IMR-90 (cell line): ENCODE data around the gene CTCF. TPM values are rescaled to one million over a fixed set of nuclear protein-coding genes. Genes with fewer than 3 reads are reported as not detected.

Experiments used
- ATAC-seq: fragments of 200-7000 bp; cut with Tn5 transposase; 2 replicates; pipeline ENCODE4 v1.9.1; 2020; ENCODE audit warnings: low read depth, mild to moderate bottlenecking, moderate library complexity
- BruUV-seq: library from RNA; stranded (reverse); fragments of 400-500 nt; replicated peaks from 2 replicates; lab custom pipeline; 2021; lab: Mats Ljungman, UMichigan
- CTCF ChIA-PET: fragments of 300-600 bp; formaldehyde crosslinking; extraction: SDS; loops from one replicate; lab custom pipeline; 2021; ENCODE audit warnings: antibody characterized with exemption; lab: Yijun Ruan, JAX
- POLR2A ChIA-PET: fragments of 300-600 bp; sonication (Branson Sonifier 250); formaldehyde crosslinking; loops from one replicate; lab custom pipeline; 2022; ENCODE audit warnings: antibody characterized with exemption; ENCODE audit not compliant: unreplicated experiment; lab: Charles Lee
- DNase-seq: peaks from one replicate; pipeline ENCODE4 v3.0.0; 2013
- H2AFZ ChIP-seq: replicated peaks from 2 replicates; pipeline ENCODE3; 2013; ENCODE audit warnings: low read length, mild to moderate bottlenecking; ENCODE audit not compliant: poor library complexity
- H2AK5ac ChIP-seq: 2 replicates; pipeline ENCODE4 v1.6.1; 2013; ENCODE audit warnings: low read depth, low read length, inconsistent platforms
- H2AK9ac ChIP-seq: replicated peaks from 2 replicates; pipeline ENCODE3; 2013; ENCODE audit warnings: mild to moderate bottlenecking, low read depth, low read length, moderate library complexity; ENCODE audit not compliant: poor library complexity
- H2BK120ac ChIP-seq: 2 replicates; pipeline ENCODE4 v1.6.1; 2013; ENCODE audit warnings: low read depth, low read length, inconsistent platforms
- H2BK15ac ChIP-seq: 3 replicates; pipeline ENCODE4 v1.6.1; 2013; ENCODE audit warnings: low read depth, low read length, inconsistent platforms
- H2BK20ac ChIP-seq: 2 replicates; pipeline ENCODE4 v1.6.1; 2013; ENCODE audit warnings: low read depth, mild to moderate bottlenecking, inconsistent platforms, low read length, moderate library complexity
- H2BK5ac ChIP-seq: 2 replicates; pipeline ENCODE4 v1.6.1; 2013; ENCODE audit warnings: mild to moderate bottlenecking, low read depth, low read length, inconsistent platforms; ENCODE audit not compliant: poor library complexity, severe bottlenecking
- H3K14ac ChIP-seq: replicated peaks from 2 replicates; pipeline ENCODE4 v1.6.1; 2013; ENCODE audit warnings: low read depth, low read length, inconsistent platforms
- H3K18ac ChIP-seq: 2 replicates; pipeline ENCODE4 v1.6.1; 2013; ENCODE audit warnings: low read depth, low read length, control low read depth
- H3K23ac ChIP-seq: 2 replicates; pipeline ENCODE4 v1.6.1; 2013; ENCODE audit warnings: low read depth, low read length, inconsistent platforms
- H3K27ac ChIP-seq: 2 replicates; pipeline ENCODE4 v1.5.1; 2013; ENCODE audit warnings: mild to moderate bottlenecking, control low read depth, low read length; ENCODE audit not compliant: insufficient read depth
- H3K27me3 ChIP-seq: 2 replicates; pipeline ENCODE4 v1.6.1; 2013; ENCODE audit warnings: low read length; ENCODE audit not compliant: control insufficient read depth, insufficient read depth
- H3K36me3 ChIP-seq: 2 replicates; pipeline ENCODE4 v1.6.1; 2013; ENCODE audit warnings: low read length, mixed read lengths; ENCODE audit not compliant: control insufficient read depth, insufficient read depth
- H3K4ac ChIP-seq: 2 replicates; pipeline ENCODE4 v1.6.1; 2013; ENCODE audit warnings: low read depth, low read length, inconsistent platforms
- H3K4me1 ChIP-seq: 2 replicates; pipeline ENCODE4 v1.6.1; 2013; ENCODE audit warnings: low read length, mixed read lengths; ENCODE audit not compliant: control insufficient read depth, insufficient read depth
- H3K4me2 ChIP-seq: 2 replicates; pipeline ENCODE4 v1.6.1; 2013; ENCODE audit warnings: low read depth, mild to moderate bottlenecking, control low read depth, low read length, moderate library complexity
- H3K4me3 ChIP-seq: 2 replicates; pipeline ENCODE4 v1.5.1; 2013; ENCODE audit warnings: low read depth, mild to moderate bottlenecking, control low read depth, low read length, moderate library complexity; ENCODE audit not compliant: insufficient read depth
- H3K56ac ChIP-seq: 2 replicates; pipeline ENCODE4 v1.6.1; 2013; ENCODE audit warnings: low read length, inconsistent platforms; ENCODE audit not compliant: insufficient read depth; ENCODE audit errors: extremely low read depth
- H3K79me1 ChIP-seq, 2 experiments: 2 replicates each; pipeline ENCODE4 v1.6.1; 2013; ENCODE audit warnings: low read length in 2 of 2, inconsistent platforms in 1 of 2, low read depth in 1 of 2
- H3K9ac ChIP-seq: 2 replicates; pipeline ENCODE4 v1.6.1; 2013; ENCODE audit warnings: low read depth, low read length, control low read depth
- H3K9me1 ChIP-seq: 2 replicates; pipeline ENCODE4 v1.6.1; 2013; ENCODE audit warnings: low read length, inconsistent platforms; ENCODE audit not compliant: insufficient read depth
- H3K9me3 ChIP-seq: 2 replicates; pipeline ENCODE4 v1.6.1; 2013; ENCODE audit warnings: low read length; ENCODE audit not compliant: control insufficient read depth, insufficient read depth
- H4K20me1 ChIP-seq: 2 replicates; pipeline ENCODE4 v1.6.1; 2013; ENCODE audit warnings: low read length, inconsistent platforms; ENCODE audit not compliant: insufficient read depth
- H4K5ac ChIP-seq: 2 replicates; pipeline ENCODE4 v1.6.1; 2013; ENCODE audit warnings: mild to moderate bottlenecking, low read depth, low read length, control low read depth
- H4K8ac ChIP-seq, 2 experiments: 2 replicates each; pipeline ENCODE4 v1.6.1; 2013; ENCODE audit warnings: low read depth in 2 of 2, low read length in 2 of 2, control low read depth in 1 of 2, inconsistent platforms in 1 of 2
- H4K91ac ChIP-seq: 2 replicates; pipeline ENCODE4 v1.6.1; 2013; ENCODE audit warnings: low read depth, low read length, inconsistent platforms; ENCODE audit not compliant: insufficient read depth
- BHLHE40 ChIP-seq: fragments of 150-350 bp; IDR thresholded peaks from 2 replicates; pipeline ENCODE4 v1.6.1; 2016; ENCODE audit warnings: mild to moderate bottlenecking, low read depth, low read length
- CTCF ChIP-seq: conservative IDR thresholded peaks from 2 replicates; pipeline ENCODE4 v1.5.1; 2012; ENCODE audit warnings: mild to moderate bottlenecking, low read depth, low read length, improper control_type of control experiment
- ELK1 ChIP-seq: fragments of 150-350 bp; IDR thresholded peaks from 2 replicates; pipeline ENCODE4 v1.6.1; 2016; ENCODE audit warnings: low read depth, mild to moderate bottlenecking, low read length, moderate library complexity, borderline replicate concordance
- MAFK ChIP-seq: IDR thresholded peaks from 2 replicates; pipeline ENCODE4 v1.6.1; 2012; ENCODE audit warnings: low read depth, low read length, improper control_type of control experiment
- MXI1 ChIP-seq: IDR thresholded peaks from 2 replicates; pipeline ENCODE4 v1.6.1; 2012; ENCODE audit warnings: low read depth, mild to moderate bottlenecking, low read length, moderate library complexity, borderline replicate concordance
- POLR2A ChIP-seq: IDR thresholded peaks from 2 replicates; pipeline ENCODE4 v1.6.1; 2012; ENCODE audit warnings: mild to moderate bottlenecking, low read depth, low read length
- RCOR1 ChIP-seq: IDR thresholded peaks from 2 replicates; pipeline ENCODE4 v1.6.1; 2012; ENCODE audit warnings: mild to moderate bottlenecking, low read length, improper control_type of control experiment; ENCODE audit not compliant: insufficient replicate concordance
- WGBS, 2 experiments: methylation state at CpG; one replicate each; pipeline versions ENCODE4 v1.1.5 to v1.1.7; 2013; ENCODE audit warnings: missing lambda C conversion rate in 2 of 2; ENCODE audit not compliant: insufficient read length in 1 of 2; ENCODE audit errors: extremely low coverage in 2 of 2; 5-methylcytosine and 5-hydroxymethylcytosine counted together
- dilution Hi-C: fragments of 300-500 bp; cut with HindIII; formaldehyde crosslinking; loops from one replicate; pipeline ENCODE4 v1.14.3; 2018; ENCODE audit warnings: low sequenced_read_pairs; ENCODE audit not compliant: unreplicated experiment
- in situ Hi-C: fragments of 300-500 bp; cut with MboI; formaldehyde crosslinking; loops from 3 replicates; pipeline ENCODE4 v1.14.3; 2019; ENCODE audit warnings: low sequenced_read_pairs, inconsistent platforms, mixed read lengths
- intact Hi-C: fragments of 100-400 bp; cut with micrococcal nuclease; formaldehyde crosslinking; loops from 2 replicates; pipeline ENCODE4 v1.10.0; 2022
- polyA plus RNA-seq, 3 experiments: library from polyadenylated mRNA; depleted of rRNA; stranded (reverse); fragments of >200 nt; gene quantifications; 2 replicates each; pipeline ENCODE4 v1.2.3, GENCODE V29; 2012; ENCODE audit warnings: low replicate concordance in 1 of 3
- total RNA-seq: library from RNA; depleted of rRNA; stranded (reverse); fragments of >200 nt; gene quantifications from 2 replicates; pipeline ENCODE4 v1.2.3, GENCODE V29; 2012

Gene CTCF
- total and polyA plus RNA-seq, 2 of the 4 experiments (the other 2 are of a cell fraction), result 16.1 to 22.8 TPM

GRCh38 chr16:67562918-67563707 is 787 bp downstream of the CTCF start:
- Histone ChIP-seq H3K79me1 (peaks cover 10 to 48% of the 10 kb centered on the region in 2 experiments), H4K5ac (peak overlapping the region; percentile 71), H3K56ac (peak overlapping the region; percentile 84), H3K9me1 (peaks cover 7% of the 10 kb centered on the region), H2BK120ac (peak overlapping the region; percentile 80), H3K9ac (peak overlapping the region; percentile 97), H3K18ac (peak overlapping the region; percentile 37; the same call in 1 of the 2 replicates), H4K20me1 (peaks cover 25% of the 10 kb centered on the region), H4K8ac (peak overlapping the region; percentile 0 to 93), H2AFZ (peak overlapping the region; percentile 96), H2BK15ac (peak overlapping the region; percentile 56; the same call in 1 of the 3 replicates), H3K4me3 (peak overlapping the region; percentile 95), H3K4ac (peak overlapping the region; percentile 96), H3K4me1 (peaks cover 5% of the 10 kb centered on the region), H2BK20ac (no peak overlapping the region), H4K91ac (peak overlapping the region; percentile 65), H2AK5ac (peak overlapping the region; percentile 87), H3K9me3 (no peaks in the 10 kb centered on the region), H3K27ac (peak overlapping the region; percentile 99), H3K23ac (peak overlapping the region; percentile 87), H3K4me2 (peak overlapping the region; percentile 69), H2BK5ac (peak overlapping the region; percentile 98), H2AK9ac (peak overlapping the region; percentile 94), H3K36me3 (no peaks in the 10 kb centered on the region), H3K27me3 (no peaks in the 10 kb centered on the region), H3K14ac (peak overlapping the region; percentile 92)
- WGBS, 2 experiments, result 1% methylated on average over 51 of the region's 96 CpGs; no CpG with 5 or more reads in 1 of the 2 experiments
- BruUV-seq, result no TSS peak
- in situ Hi-C loops (no loop called here), dilution Hi-C loops (no loop called here), intact Hi-C loops (loop anchor here (1.0 to 5.0 kb wide), 4 partner anchors 34 to 374 kb away; partner anchors contain the start of gene PSMB10)
- POLR2A ChIA-PET, result interaction anchor here (0.5 to 0.6 kb wide), 2 partner anchors 9 to 39 kb away, joined by 3 to 14 read pairs; no protein-coding TSS in a partner anchor
- CTCF ChIA-PET, result interaction anchor here (0.6 to 2.2 kb wide), 4 partner anchors 9 to 79 kb away, joined by 3 to 9 read pairs (median 4); no protein-coding TSS in a partner anchor
- DNase-seq (peak; percentile 33), ATAC-seq (peak; percentile 8)
- TF ChIP-seq CTCF (peak; percentile 36), ELK1 (no peak), BHLHE40 (no peak), POLR2A (peak; percentile 19), MAFK (no peak), MXI1 (0 out of 2 replicates have a peak, but pooled peaks have one; percentile 32), RCOR1 (no peak)
